Endodermal cell (in vitro differentiated cells): ENCODE measurements around the gene EEF1E1. TPM values are rescaled to one million over a fixed set of nuclear protein-coding genes. Genes with fewer than 3 reads are reported as not detected.

Experiments
- DNase-seq: peaks from one replicate; pipeline ENCODE4 v3.0.0-alpha.2; 2017
- H3K27ac ChIP-seq: 2 replicates; pipeline ENCODE4 v1.5.1; 2013; ENCODE audit warnings: mild to moderate bottlenecking, low read depth, low read length, moderate library complexity
- H3K27me3 ChIP-seq: 2 replicates; pipeline ENCODE4 v1.6.1; 2013; ENCODE audit warnings: mild to moderate bottlenecking, low read length, moderate library complexity; ENCODE audit not compliant: insufficient read depth, control insufficient read depth, poor library complexity, severe bottlenecking
- H3K36me3 ChIP-seq: 2 replicates; pipeline ENCODE4 v1.7.0; 2013; ENCODE audit warnings: mild to moderate bottlenecking, low read length, moderate library complexity; ENCODE audit not compliant: control insufficient read depth, insufficient read depth
- H3K4me1 ChIP-seq: one replicate; pipeline ENCODE4 v1.7.0; 2013; ENCODE audit warnings: low read length; ENCODE audit not compliant: control insufficient read depth, insufficient read depth
- H3K4me3 ChIP-seq: 2 replicates; pipeline ENCODE4 v1.5.1; 2013; ENCODE audit warnings: mild to moderate bottlenecking, low read length, moderate library complexity
- H3K9ac ChIP-seq: 2 replicates; pipeline ENCODE4 v1.6.1; 2013; ENCODE audit warnings: mild to moderate bottlenecking, low read length, moderate library complexity; ENCODE audit not compliant: poor library complexity, severe bottlenecking; ENCODE audit errors: extremely low read depth
- H3K9me3 ChIP-seq: 2 replicates; pipeline ENCODE4 v1.6.1; 2013; ENCODE audit warnings: mild to moderate bottlenecking, low read length, moderate library complexity; ENCODE audit not compliant: control insufficient read depth
- H3K27ac Mint-ChIP-seq: 2 replicates; pipeline ENCODE4 v1.8.0; 2020; ENCODE audit warnings: mixed read lengths
- H3K27me3 Mint-ChIP-seq: 2 replicates; pipeline ENCODE4 v1.8.0; 2021; ENCODE audit warnings: mild to moderate bottlenecking, mixed read lengths; ENCODE audit not compliant: insufficient read depth
- H3K36me3 Mint-ChIP-seq: 2 replicates; pipeline ENCODE4 v1.8.0; 2020; ENCODE audit warnings: low read depth, mixed read lengths
- H3K4me1 Mint-ChIP-seq: 2 replicates; pipeline ENCODE4 v1.8.0; 2020; ENCODE audit warnings: mixed read lengths
- H3K4me3 Mint-ChIP-seq: 2 replicates; pipeline ENCODE4 v1.8.0; 2020; ENCODE audit warnings: mild to moderate bottlenecking, moderate library complexity, mixed read lengths
- H3K9me3 Mint-ChIP-seq: 2 replicates; pipeline ENCODE4 v1.8.0; 2020; ENCODE audit warnings: mild to moderate bottlenecking, mixed read lengths
- WGBS, 2 experiments: methylation state at CpG; one replicate each; pipeline versions ENCODE4 v1.1.5 to v1.1.7; 2013; ENCODE audit warnings: missing lambda C conversion rate in 2 of 2, mixed read lengths in 1 of 2; ENCODE audit not compliant: insufficient coverage in 1 of 2, insufficient read length in 1 of 2; 5-methylcytosine and 5-hydroxymethylcytosine counted together
- total RNA-seq, 2 donors: library from RNA; stranded (reverse); fragmentation: NEBNext Ultra II Directional in 1 of 2; extraction: Animal tissue kit (Norgen Biotek cat#: 25700) in 1 of 2; gene quantifications; 2 replicates in 1 of 2; 3 replicates in 1 of 2; pipeline ENCODE4 v1.2.1, GENCODE V29; 2021
- TF ChIP-seq, protein P1 (sequence below): fragments of 200-600 bp; sonication (generic); conservative IDR thresholded peaks from 2 replicates; pipeline ENCODE4 v1.5.0; 2021; ENCODE audit warnings: antibody characterized with exemption, mild to moderate bottlenecking

EEF1E1 gene
- total RNA-seq, 2 donors from 2014 or later, result 41.5 to 46.6 TPM

DNA sequence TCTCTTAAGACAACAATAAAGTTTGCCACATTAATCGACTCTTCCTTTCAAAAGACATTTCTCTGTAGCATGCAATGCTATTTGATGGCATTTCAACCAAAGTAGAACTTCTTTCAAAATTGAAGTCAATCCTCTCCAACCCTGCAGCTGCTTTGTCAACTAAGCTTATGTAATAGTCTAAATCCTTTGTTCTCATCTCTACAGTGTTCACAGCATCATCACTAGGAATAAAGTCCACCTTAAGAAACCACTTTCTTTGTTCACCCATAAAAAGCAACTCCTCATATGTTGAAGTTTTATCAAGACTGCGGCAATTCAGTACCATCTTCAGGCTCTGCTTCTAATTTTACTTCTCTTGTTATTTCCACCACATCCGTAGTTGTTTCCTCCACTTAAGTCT, 26.6 kb downstream of the EEF1E1 start:
- Histone ChIP-seq H3K4me3 (no peak overlapping the region), H3K27ac (no peak overlapping the region), H3K36me3 (no peaks in the 10 kb centered on the region), H3K9ac (no peak overlapping the region), H3K27me3 (no peaks in the 10 kb centered on the region), H3K9me3 (no peaks in the 10 kb centered on the region), H3K4me1 (peaks cover 5% of the 10 kb centered on the region)
- H3K27me3 Mint-ChIP-seq, result no peaks in the 10 kb centered on the region
- H3K4me3 Mint-ChIP-seq, result no peak overlapping the region
- no peaks in the 10 kb centered on the region for H3K9me3 Mint-ChIP-seq
- 88 to 94% methylated on average over 3 of the region's 3 CpGs for WGBS, 2 experiments
- TF ChIP-seq, protein P1, sequence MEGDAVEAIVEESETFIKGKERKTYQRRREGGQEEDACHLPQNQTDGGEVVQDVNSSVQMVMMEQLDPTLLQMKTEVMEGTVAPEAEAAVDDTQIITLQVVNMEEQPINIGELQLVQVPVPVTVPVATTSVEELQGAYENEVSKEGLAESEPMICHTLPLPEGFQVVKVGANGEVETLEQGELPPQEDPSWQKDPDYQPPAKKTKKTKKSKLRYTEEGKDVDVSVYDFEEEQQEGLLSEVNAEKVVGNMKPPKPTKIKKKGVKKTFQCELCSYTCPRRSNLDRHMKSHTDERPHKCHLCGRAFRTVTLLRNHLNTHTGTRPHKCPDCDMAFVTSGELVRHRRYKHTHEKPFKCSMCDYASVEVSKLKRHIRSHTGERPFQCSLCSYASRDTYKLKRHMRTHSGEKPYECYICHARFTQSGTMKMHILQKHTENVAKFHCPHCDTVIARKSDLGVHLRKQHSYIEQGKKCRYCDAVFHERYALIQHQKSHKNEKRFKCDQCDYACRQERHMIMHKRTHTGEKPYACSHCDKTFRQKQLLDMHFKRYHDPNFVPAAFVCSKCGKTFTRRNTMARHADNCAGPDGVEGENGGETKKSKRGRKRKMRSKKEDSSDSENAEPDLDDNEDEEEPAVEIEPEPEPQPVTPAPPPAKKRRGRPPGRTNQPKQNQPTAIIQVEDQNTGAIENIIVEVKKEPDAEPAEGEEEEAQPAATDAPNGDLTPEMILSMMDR, result no peak
- no peak overlapping the region for H3K27ac Mint-ChIP-seq
- peaks cover 8% of the 10 kb centered on the region for H3K4me1 Mint-ChIP-seq
- DNase-seq, result no peak
- peaks cover 18% of the 10 kb centered on the region for H3K36me3 Mint-ChIP-seq

DNA sequence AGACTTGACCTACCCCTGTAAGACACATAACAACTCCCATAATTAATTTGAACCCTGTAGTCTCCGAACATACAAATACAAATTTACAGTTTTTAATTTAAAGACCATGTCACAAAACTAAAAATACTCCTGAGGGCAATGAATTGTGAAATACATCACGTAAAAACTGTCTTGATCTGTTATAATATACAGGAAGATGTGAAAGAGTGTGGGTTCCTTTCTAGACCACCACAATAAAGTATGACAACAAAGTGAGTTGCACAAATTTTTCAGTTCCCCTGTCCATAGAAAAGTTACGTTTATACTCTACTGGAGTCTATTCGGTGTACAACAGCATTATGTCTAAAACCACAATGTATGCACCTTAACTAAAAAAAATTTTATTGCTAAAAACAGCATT, 27.2 kb downstream of the EEF1E1 start:
- Histone ChIP-seq H3K27ac (no peak overlapping the region), H3K4me1 (peaks cover 3% of the 10 kb centered on the region), H3K4me3 (no peak overlapping the region), H3K9me3 (no peaks in the 10 kb centered on the region), H3K27me3 (no peaks in the 10 kb centered on the region), H3K9ac (no peak overlapping the region), H3K36me3 (no peaks in the 10 kb centered on the region)
- Mint-ChIP-seq H3K27me3 (no peaks in the 10 kb centered on the region), H3K27ac (no peak overlapping the region), H3K4me1 (peaks cover 3% of the 10 kb centered on the region), H3K9me3 (no peaks in the 10 kb centered on the region), H3K4me3 (no peak overlapping the region), H3K36me3 (peaks cover 18% of the 10 kb centered on the region)
- TF ChIP-seq, protein P1, result no peak
- WGBS, 2 experiments, result 96% methylated on average over 4 of the region's 4 CpGs
- DNase-seq, result no peak

DNA sequence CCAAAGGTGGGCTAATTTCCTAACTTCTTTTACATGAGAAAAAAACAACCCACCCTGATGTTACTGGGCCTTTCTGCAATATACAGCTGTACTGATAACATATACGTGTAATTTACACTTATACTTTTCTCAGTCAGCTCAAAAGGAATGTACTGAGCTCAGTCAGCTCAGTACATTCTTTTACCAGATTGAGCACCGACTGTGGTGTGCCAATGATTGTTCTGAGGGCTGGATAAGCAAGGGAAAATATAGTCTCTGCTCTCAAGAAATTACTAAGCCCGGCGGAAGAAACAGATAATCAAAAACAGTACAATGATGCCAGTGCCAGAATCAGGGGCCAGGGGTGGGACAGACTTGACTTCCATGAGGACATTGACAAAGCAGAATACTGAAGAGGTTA, 28.1 kb downstream of the EEF1E1 start:
- H3K4me1 Mint-ChIP-seq, result no peaks in the 10 kb centered on the region
- H3K4me3 Mint-ChIP-seq, result no peak overlapping the region
- H3K36me3 Mint-ChIP-seq, result peaks cover 14% of the 10 kb centered on the region
- no peaks in the 10 kb centered on the region for H3K9me3 Mint-ChIP-seq
- Histone ChIP-seq H3K36me3 (no peaks in the 10 kb centered on the region), H3K9me3 (no peaks in the 10 kb centered on the region), H3K4me1 (no peaks in the 10 kb centered on the region), H3K27ac (no peak overlapping the region), H3K9ac (no peak overlapping the region), H3K27me3 (no peaks in the 10 kb centered on the region), H3K4me3 (no peak overlapping the region)
- TF ChIP-seq, protein P1, result no peak
- no peak overlapping the region for H3K27ac Mint-ChIP-seq
- DNase-seq, result no peak
- H3K27me3 Mint-ChIP-seq, result no peaks in the 10 kb centered on the region
- 94 to 100% methylated on average over 3 to 4 of the region's 4 CpGs for WGBS, 2 experiments
